Esophagus muscularis mucosa (tissue), 4 donors: ENCODE measurements around the gene KLF1. TPM values are rescaled to one million over a fixed set of nuclear protein-coding genes. Genes with fewer than 3 reads are reported as not detected.

Experiments
- DNase-seq: peaks from one replicate; pipeline ENCODE4 v3.0.0-alpha.2; 2017; ENCODE audit errors: extremely low spot score
- H3K27ac ChIP-seq, 4 donors: fragments of 200-600 bp; sonication (generic); replicated peaks in 1 of 4; 1 replicate in 3 of 4; 2 replicates in 1 of 4; pipeline ENCODE4 v1.5.1; 2016 to 2019; ENCODE audit warnings: mild to moderate bottlenecking in 1 of 4
- H3K27me3 ChIP-seq, 4 donors: fragments of 200-600 bp; sonication (generic); one replicate each; pipeline versions ENCODE4 v1.5.1 to v1.6.0; 2016 to 2019
- H3K36me3 ChIP-seq, 4 donors: fragments of 200-600 bp; sonication (generic); one replicate each; pipeline ENCODE4 v1.5.1; 2016 to 2019
- H3K4me1 ChIP-seq, 4 donors: fragments of 200-600 bp; sonication (generic); one replicate each; pipeline ENCODE4 v1.5.1; 2016 to 2019
- H3K4me3 ChIP-seq, 4 donors: fragments of 200-600 bp; sonication (generic); 1 replicate in 2 of 4; 2 replicates in 2 of 4; pipeline ENCODE4 v1.5.1; 2016 to 2019; ENCODE audit warnings: mild to moderate bottlenecking in 4 of 4, moderate library complexity in 1 of 4
- H3K9me3 ChIP-seq, 4 donors: fragments of 200-600 bp; sonication (generic); 1 replicate in 3 of 4; 2 replicates in 1 of 4; pipeline ENCODE4 v1.5.1; 2016 to 2019
- CTCF ChIP-seq, 3 experiments: fragments of 200-600 bp in 2 of 3; fragments of 450-650 bp in 1 of 3; sonication (generic) in 2 of 3; IDR thresholded peaks; one replicate each; pipeline ENCODE4 v1.5.1; 2017 to 2019; ENCODE audit warnings: antibody characterized with exemption in 3 of 3, mild to moderate bottlenecking in 2 of 3, moderate library complexity in 1 of 3
- EP300 ChIP-seq: sonication (generic); formaldehyde crosslinking; IDR thresholded peaks from one replicate; pipeline ENCODE4 v1.6.1; 2017; ENCODE audit warnings: antibody characterized with exemption
- POLR2A ChIP-seq: fragments of 450-650 bp; IDR thresholded peaks from one replicate; pipeline ENCODE4 v1.6.1; 2017; ENCODE audit warnings: antibody characterized with exemption, moderate library complexity, mild to moderate bottlenecking, low read depth
- POLR2AphosphoS5 ChIP-seq, 2 donors: sonication (generic); formaldehyde crosslinking; IDR thresholded peaks; one replicate each; pipeline ENCODE4 v1.6.1; 2017; ENCODE audit warnings: antibody characterized with exemption in 2 of 2
- WGBS: methylation state at CpG from one replicate; pipeline ENCODE4 v1.1.5; 2018; 5-methylcytosine and 5-hydroxymethylcytosine counted together
- intact Hi-C: fragments of 100-400 bp; cut with DNase I; formaldehyde crosslinking; loops from one replicate; pipeline ENCODE4 v1.15.1; 2023
- total RNA-seq, 4 donors: library from RNA; depleted of rRNA; stranded (reverse); fragments of >200 nt; gene quantifications; one replicate each; pipeline versions ENCODE4 v1.1.0 to v1.2.1, GENCODE V29; 2016

Gene KLF1
- total RNA-seq, 4 donors from 2014 or later: not detected

GRCh38 chr19:12868540-12869112 lies 18.4 kb downstream of the KLF1 start:
- Histone ChIP-seq H3K27ac (no peak overlapping the region), H3K36me3 (peaks cover 0 to 3% (median 0%) of the 10 kb centered on the region in 4 donors)
- 98% methylated on average over 7 of the region's 10 CpGs for WGBS

GRCh38 chr19:12867120-12868099 lies 19.6 kb downstream of the KLF1 start:
- no peaks in the 10 kb centered on the region for H3K9me3 ChIP-seq
- 17% methylated on average over 27 of the region's 51 CpGs for WGBS
- H3K27ac ChIP-seq: no peak overlapping the region
- peak overlapping the region; percentile 41 to 53 (median 46) for H3K4me3 ChIP-seq
- H3K36me3 ChIP-seq: no peaks in the 10 kb centered on the region
- H3K27me3 ChIP-seq: peaks cover 0 to 40% (median 0%) of the 10 kb centered on the region in 4 donors
- peaks cover 6 to 11% (median 10%) of the 10 kb centered on the region in 4 donors for H3K4me1 ChIP-seq
- DNase-seq: no peak
- intact Hi-C loops: no loop called here
- TF ChIP-seq POLR2A (no peak), CTCF (IDR thresholded peaks at IDR 0.05) (no peak), EP300 (no peak), POLR2AphosphoS5 (IDR thresholded peaks at IDR 0.05) (no peak)

More at GRCh38 chr19:12868540-12869112, 18.4 kb downstream of the KLF1 start:
- no peak for DNase-seq
- TF ChIP-seq POLR2AphosphoS5 (IDR thresholded peaks at IDR 0.05): no peak
- no peak for TF ChIP-seq EP300
- no peak for TF ChIP-seq POLR2A
- TF ChIP-seq CTCF (IDR thresholded peaks at IDR 0.05): no peak
- Histone ChIP-seq H3K4me1 (peaks cover 6 to 18% (median 13%) of the 10 kb centered on the region in 4 donors), H3K9me3 (no peaks in the 10 kb centered on the region), H3K27me3 (peaks cover 0 to 40% (median 0%) of the 10 kb centered on the region in 4 donors), H3K4me3 (no peak overlapping the region)
- intact Hi-C loops: no loop called here

DNA sequence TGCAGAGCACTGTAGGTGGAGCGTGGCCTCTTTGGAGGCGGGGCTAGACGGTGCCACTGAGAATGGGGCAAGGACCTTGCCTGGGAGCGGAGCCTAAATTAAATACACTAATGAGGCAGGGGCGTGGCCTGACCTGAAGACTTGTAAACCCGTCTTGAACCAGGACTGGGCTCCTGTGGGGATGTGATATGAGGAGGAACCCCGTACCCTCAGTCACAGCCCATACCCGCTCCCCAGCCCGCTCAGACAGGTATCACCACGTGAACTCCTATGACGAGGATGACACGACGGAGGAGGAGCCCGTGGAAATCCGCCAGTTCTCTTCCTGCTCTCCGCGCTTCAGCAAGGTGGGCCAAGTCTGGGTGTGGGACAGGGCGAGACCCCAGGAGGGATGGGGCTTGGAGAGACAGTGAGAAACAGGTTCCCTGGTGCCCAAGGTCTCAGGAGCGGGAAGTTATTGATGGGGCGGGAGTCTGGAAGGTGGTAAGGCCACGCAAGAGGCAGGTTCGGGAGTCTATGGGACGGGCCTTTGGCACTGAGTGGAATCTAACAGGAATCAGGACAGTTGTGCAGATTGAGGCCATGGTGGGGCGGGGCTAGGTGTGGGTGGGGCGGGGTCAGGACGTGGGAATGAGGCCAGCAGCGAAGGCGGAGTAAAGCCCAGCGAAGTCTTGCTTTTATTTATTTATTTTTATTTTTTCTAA lies 20.4 kb downstream of the KLF1 start:
- peaks cover 6 to 11% (median 10%) of the 10 kb centered on the region in 4 donors for H3K4me1 ChIP-seq
- no peak for TF ChIP-seq EP300
- no peak for TF ChIP-seq CTCF (IDR thresholded peaks at IDR 0.05)
- no peak for TF ChIP-seq POLR2A
- no peaks in the 10 kb centered on the region for H3K36me3 ChIP-seq
- no peak overlapping the region for H3K4me3 ChIP-seq
- H3K9me3 ChIP-seq: no peaks in the 10 kb centered on the region
- 90% methylated on average over 29 of the region's 29 CpGs for WGBS
- H3K27ac ChIP-seq: no peak overlapping the region
- no peak for DNase-seq
- intact Hi-C loops: no loop called here
- peaks cover 0 to 40% (median 0%) of the 10 kb centered on the region in 4 donors for H3K27me3 ChIP-seq

DNA sequence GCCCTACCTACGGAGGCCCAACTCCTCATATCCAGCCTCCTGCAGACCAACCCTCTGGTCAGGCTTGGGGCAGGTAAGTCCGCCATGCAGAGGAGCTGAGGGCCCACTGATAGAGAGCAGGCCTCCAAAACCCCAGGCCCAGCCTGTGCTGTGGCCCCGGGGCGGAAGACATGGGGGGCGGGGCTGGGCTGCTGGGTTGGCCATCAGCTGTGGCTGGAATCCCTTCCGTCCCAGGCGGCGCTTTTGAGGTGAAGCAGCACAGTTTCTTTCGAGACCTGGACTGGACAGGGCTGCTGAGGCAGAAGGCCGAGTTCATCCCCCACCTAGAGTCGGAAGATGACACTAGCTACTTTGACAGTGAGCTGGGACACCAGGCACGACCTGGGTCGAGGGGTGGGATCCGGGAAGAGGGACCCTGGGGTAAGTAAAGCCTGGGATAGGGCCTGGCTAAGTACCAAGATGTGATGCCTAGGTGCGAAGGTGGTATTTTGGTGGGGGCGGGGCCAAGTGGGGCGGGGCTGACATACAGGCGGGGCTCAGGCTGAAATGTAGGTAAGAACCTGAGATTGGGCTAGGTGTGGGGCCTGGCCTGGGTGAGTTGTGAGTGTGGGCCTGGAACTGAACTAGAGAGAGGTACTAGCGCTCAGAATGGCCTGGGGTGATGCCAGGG lies 21.1 kb downstream of the KLF1 start:
- WGBS: 86% methylated on average over 13 of the region's 19 CpGs
- DNase-seq: no peak
- H3K36me3 ChIP-seq: no peaks in the 10 kb centered on the region
- H3K27ac ChIP-seq: no peak overlapping the region
- intact Hi-C loops: no loop called here
- H3K27me3 ChIP-seq: peaks cover 0 to 40% (median 0%) of the 10 kb centered on the region in 4 donors
- TF ChIP-seq POLR2AphosphoS5 (IDR thresholded peaks at IDR 0.05): no peak
- no peak for TF ChIP-seq POLR2A
- TF ChIP-seq CTCF (IDR thresholded peaks at IDR 0.05): no peak
- no peak for TF ChIP-seq EP300
- H3K4me3 ChIP-seq: no peak overlapping the region
- no peaks in the 10 kb centered on the region for H3K9me3 ChIP-seq
- peaks cover 6 to 11% (median 10%) of the 10 kb centered on the region in 4 donors for H3K4me1 ChIP-seq
